Fibroblast of lung (primary cell): ENCODE results near the gene UTS2B. TPM values are rescaled to one million over a fixed set of nuclear protein-coding genes. Genes with fewer than 3 reads are reported as not detected.

Source experiments
- DNase-seq, 2 donors: peaks; one replicate each; pipeline versions ENCODE4 v3.0.0 to v3.0.0-alpha.2; 2010; ENCODE audit warnings: low read depth in 2 of 2
- H2AFZ ChIP-seq: 2 replicates; pipeline ENCODE4 v1.5.1; 2012; ENCODE audit warnings: low read length, control low read depth, inconsistent platforms
- H3K27ac ChIP-seq: 2 replicates; pipeline ENCODE4 v1.5.1; 2011; ENCODE audit warnings: low read length, control low read depth; ENCODE audit not compliant: insufficient read depth
- H3K27me3 ChIP-seq: 2 replicates; pipeline ENCODE4 v1.5.1; 2011; ENCODE audit warnings: mild to moderate bottlenecking, low read length; ENCODE audit not compliant: control insufficient read depth, insufficient read depth
- H3K36me3 ChIP-seq: 2 replicates; pipeline ENCODE4 v1.5.1; 2011; ENCODE audit warnings: low read length; ENCODE audit not compliant: control insufficient read depth, insufficient read depth
- H3K4me1 ChIP-seq: 2 replicates; pipeline ENCODE4 v1.5.1; 2011; ENCODE audit warnings: low read length; ENCODE audit not compliant: control insufficient read depth, insufficient read depth; ENCODE audit errors: extremely low read depth
- H3K4me2 ChIP-seq: 2 replicates; pipeline ENCODE4 v1.5.1; 2011; ENCODE audit warnings: low read length, control low read depth; ENCODE audit not compliant: insufficient read depth; ENCODE audit errors: extremely low read depth
- H3K4me3 ChIP-seq, 4 experiments: fragments of 200-600 bp in 1 of 4; sonication (generic) in 1 of 4; replicated peaks in 1 of 4; 2 replicates each; pipeline ENCODE4 v1.5.1; 2011 to 2016; ENCODE audit warnings: low read length in 4 of 4, low read depth in 3 of 4, mild to moderate bottlenecking in 3 of 4, control low read depth in 2 of 4, inconsistent platforms in 1 of 4, mixed read lengths in 1 of 4; ENCODE audit not compliant: insufficient read depth in 1 of 4; ENCODE audit errors: control extremely low read depth in 1 of 4
- H3K79me2 ChIP-seq: 2 replicates; pipeline ENCODE4 v1.5.1; 2012; ENCODE audit warnings: mild to moderate bottlenecking, low read length, inconsistent platforms; ENCODE audit not compliant: control insufficient read depth, insufficient read depth
- H3K9ac ChIP-seq: 2 replicates; pipeline ENCODE4 v1.5.1; 2011; ENCODE audit warnings: mild to moderate bottlenecking, low read length, control low read depth; ENCODE audit not compliant: insufficient read depth
- H3K9me3 ChIP-seq: 2 replicates; pipeline ENCODE4 v1.5.1; 2012; ENCODE audit warnings: low read depth, low read length; ENCODE audit not compliant: control insufficient read depth, insufficient read depth
- H4K20me1 ChIP-seq: 2 replicates; pipeline ENCODE4 v1.5.1; 2011; ENCODE audit warnings: low read length; ENCODE audit not compliant: control insufficient read depth, insufficient read depth; ENCODE audit errors: extremely low read depth
- CTCF ChIP-seq, 2 donors: IDR thresholded peaks in 1 of 2; conservative IDR thresholded peaks in 1 of 2; 1 replicate in 1 of 2; 2 replicates in 1 of 2; pipeline ENCODE4 v1.5.1; 2011 to 2012; ENCODE audit warnings: low read length in 2 of 2, control low read depth in 1 of 2, inconsistent platforms in 1 of 2, low read depth in 1 of 2, mild to moderate bottlenecking in 1 of 2
- EZH2 ChIP-seq: IDR thresholded peaks from 2 replicates; pipeline ENCODE4 v1.5.1; 2012; ENCODE audit warnings: low read length, control low read depth, mild to moderate bottlenecking; ENCODE audit errors: missing control alignments
- polyA plus RNA-seq, 2 donors: library from polyadenylated mRNA; depleted of rRNA in 1 of 2; stranded (reverse) in 1 of 2; unstranded in 1 of 2; fragments of >200 nt; gene quantifications; 2 replicates each; pipeline ENCODE4 v1.2.1, GENCODE V29; 2011 to 2012; ENCODE audit warnings: missing spikeins in 1 of 2
- total RNA-seq: library from RNA; depleted of rRNA; stranded (reverse); fragments of >200 nt; gene quantifications from 2 replicates; pipeline ENCODE4 v1.2.1, GENCODE V29; 2014

Gene UTS2B
- total and polyA plus RNA-seq, 2 donors (not counting 1 experiment from before 2014, with no cell fraction given): 0.99 to 1.3 TPM

- H3K36me3 ChIP-seq: no peaks in the 10 kb centered on the region
- H3K27me3 ChIP-seq: no peaks in the 10 kb centered on the region
- no peaks in the 10 kb centered on the region for H3K79me2 ChIP-seq
- DNase-seq: no peak
- no peak for TF ChIP-seq EZH2
- no peak for TF ChIP-seq CTCF (conservative IDR thresholded peaks at IDR 0.05 in 1 of 2, IDR thresholded peaks at IDR 0.05 in 1 of 2; ENCODE audit: low read depth in 1 of 2, low read length in 2 of 2)
- H3K9ac ChIP-seq: no peak overlapping the region
- H3K4me2 ChIP-seq: no peak overlapping the region
- H3K4me1 ChIP-seq: peaks cover 14% of the 10 kb centered on the region
- no peak overlapping the region for H2AFZ ChIP-seq
- H4K20me1 ChIP-seq: no peaks in the 10 kb centered on the region
- no peak overlapping the region for H3K27ac ChIP-seq
- no peak overlapping the region for H3K4me3 ChIP-seq
- no peaks in the 10 kb centered on the region for H3K9me3 ChIP-seq
Observed at GRCh38 chr3:191234216-191234615, 96.1 kb downstream of the UTS2B start.

- Histone ChIP-seq H3K9me3 (no peaks in the 10 kb centered on the region), H3K9ac (no peak overlapping the region), H3K4me1 (no peaks in the 10 kb centered on the region), H3K36me3 (no peaks in the 10 kb centered on the region), H3K27ac (no peak overlapping the region), H3K27me3 (no peaks in the 10 kb centered on the region), H3K4me3 (no peak overlapping the region), H2AFZ (no peak overlapping the region), H4K20me1 (no peaks in the 10 kb centered on the region), H3K4me2 (no peak overlapping the region), H3K79me2 (no peaks in the 10 kb centered on the region)
- no peak for TF ChIP-seq EZH2
- TF ChIP-seq CTCF (conservative IDR thresholded peaks at IDR 0.05 in 1 of 2, IDR thresholded peaks at IDR 0.05 in 1 of 2; ENCODE audit: low read depth in 1 of 2, low read length in 2 of 2): no peak
- DNase-seq: no peak
Observed at GRCh38 chr3:191227541-191227940, 102.8 kb downstream of the UTS2B start.

GRCh38 chr3:191221638-191222037 is 108.7 kb downstream of the UTS2B start:
- H3K4me3 ChIP-seq: no peak overlapping the region
- no peak for DNase-seq
- H4K20me1 ChIP-seq: no peaks in the 10 kb centered on the region
- no peaks in the 10 kb centered on the region for H3K79me2 ChIP-seq
- no peaks in the 10 kb centered on the region for H3K4me1 ChIP-seq
- TF ChIP-seq EZH2 (no peak), CTCF (conservative IDR thresholded peaks at IDR 0.05 in 1 of 2, IDR thresholded peaks at IDR 0.05 in 1 of 2; ENCODE audit: low read depth in 1 of 2, low read length in 2 of 2) (no peak)
- H3K9ac ChIP-seq: no peak overlapping the region
- H3K27ac ChIP-seq: no peak overlapping the region
- H3K9me3 ChIP-seq: no peaks in the 10 kb centered on the region
- no peaks in the 10 kb centered on the region for H3K36me3 ChIP-seq
- no peaks in the 10 kb centered on the region for H3K27me3 ChIP-seq
- H2AFZ ChIP-seq: no peak overlapping the region
- no peak overlapping the region for H3K4me2 ChIP-seq
